GM18867 (cell line): ENCODE data around the gene PRKCE.

Source experiments
- ATAC-seq: cut with Tn5 transposase; IDR thresholded peaks from one replicate; pipeline ENCODE4 v1.9.1; 2021; ENCODE audit warnings: mild to moderate bottlenecking, moderate library complexity; ENCODE audit not compliant: unreplicated experiment

The PRKCE gene

GRCh38 chr2:46025676-46026075 is 374.2 kb downstream of the PRKCE start:
- ATAC-seq = no peak

DNA sequence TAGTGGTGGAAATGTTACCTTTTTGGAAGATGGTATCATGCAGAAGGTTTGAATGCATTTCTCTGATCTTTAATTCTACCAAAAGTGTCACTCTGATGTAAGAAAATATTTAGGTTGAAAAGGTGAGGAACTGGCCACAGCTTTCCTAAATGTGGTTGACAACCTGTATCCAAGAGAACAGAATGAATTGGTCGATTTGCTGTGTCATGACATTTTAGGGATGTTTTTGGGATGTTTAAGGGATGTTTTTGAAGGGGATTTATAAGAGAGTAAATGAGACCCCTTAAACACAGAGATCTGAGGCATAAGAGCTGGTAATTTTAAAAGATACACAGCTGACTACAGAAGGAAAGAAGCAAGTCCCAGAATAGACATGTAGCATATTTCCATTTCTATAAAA is 375.0 kb downstream of the PRKCE start:
- no peak for ATAC-seq

DNA sequence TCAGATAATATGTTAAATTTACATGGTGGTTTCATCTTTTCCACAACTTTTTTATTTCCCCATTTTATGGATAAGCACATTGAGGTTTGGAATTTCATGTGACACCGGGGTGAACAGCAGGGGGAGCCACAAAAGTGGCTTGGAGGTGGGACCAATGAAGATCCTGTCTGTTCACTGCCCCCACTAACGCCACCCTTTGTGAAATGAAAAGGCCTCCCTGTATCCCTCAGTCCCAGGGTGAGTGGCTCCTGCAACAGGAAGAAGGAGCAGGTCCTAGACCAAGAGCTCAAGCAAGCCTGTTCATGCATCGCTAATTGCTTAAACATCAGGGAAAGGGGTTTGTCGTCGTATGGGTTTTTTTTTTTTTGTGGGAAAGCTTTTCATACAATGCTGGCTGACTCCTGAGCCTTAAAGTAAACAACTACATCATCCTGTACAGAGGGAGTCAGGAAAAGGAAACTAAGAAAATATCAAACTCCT is 377.9 kb downstream of the PRKCE start:
- ATAC-seq = no peak

- no peak for ATAC-seq
Observed at GRCh38 chr2:46030330-46030729, 378.9 kb downstream of the PRKCE start.

DNA sequence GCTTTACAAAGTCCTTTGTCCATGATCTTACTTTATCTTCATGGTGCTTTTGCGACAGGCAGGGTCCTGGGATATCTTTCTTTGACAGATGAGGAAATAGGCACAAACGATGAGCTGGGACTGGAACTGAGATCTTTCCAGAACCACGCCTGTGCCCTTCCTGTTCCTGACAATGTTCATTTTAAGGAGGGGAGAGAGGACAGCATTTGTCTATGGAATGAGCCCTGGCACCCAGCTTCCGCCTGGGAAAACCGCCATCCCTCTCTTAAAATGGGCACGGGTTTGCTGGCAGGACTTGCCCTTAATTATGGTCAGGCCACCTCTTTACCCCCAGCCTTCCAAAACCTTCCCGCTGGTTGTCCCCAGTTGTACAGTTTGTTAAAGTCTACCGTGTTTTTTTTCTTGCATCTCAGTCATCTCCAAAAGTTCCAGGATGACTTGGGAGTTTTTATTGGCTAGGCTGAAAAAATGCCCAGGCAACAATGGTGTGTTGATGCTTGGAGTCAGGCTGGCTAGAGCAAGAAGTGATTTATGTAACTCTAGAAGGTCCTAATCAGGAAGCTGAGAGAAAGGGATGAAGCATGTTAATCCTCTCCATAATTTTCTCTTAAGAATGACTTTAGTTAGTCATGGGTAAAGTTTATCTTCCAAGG is 380.8 kb downstream of the PRKCE start:
- no peak for ATAC-seq

- ATAC-seq = no peak
Observed at GRCh38 chr2:46032996-46033395, 381.5 kb downstream of the PRKCE start.

DNA sequence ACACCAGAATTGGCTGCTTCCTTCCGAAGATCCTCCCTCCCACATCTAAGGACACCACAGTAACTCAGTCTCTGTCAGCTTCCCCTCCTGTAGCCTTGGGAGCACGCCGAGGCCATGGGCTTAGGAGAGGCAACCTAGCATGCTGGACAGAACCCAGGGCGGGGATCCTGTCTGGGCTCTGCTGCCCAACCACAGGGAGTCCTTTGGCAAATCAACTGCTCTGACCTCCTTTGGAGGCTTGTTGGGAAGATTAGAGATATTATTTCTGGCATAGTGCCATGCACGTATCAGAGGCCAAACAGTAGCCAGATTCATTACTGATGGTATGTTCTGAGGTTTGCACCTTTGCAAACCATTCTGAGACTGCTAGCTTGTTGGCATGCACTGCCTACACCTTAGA is 383.1 kb downstream of the PRKCE start:
- no peak for ATAC-seq

- ATAC-seq = no peak
Observed at GRCh38 chr2:46036929-46037328, 385.5 kb downstream of the PRKCE start.

GRCh38 chr2:46039543-46040303 is 388.2 kb downstream of the PRKCE start:
- ATAC-seq = no peak

- ATAC-seq = no peak
Observed at GRCh38 chr2:46040563-46041155, 389.2 kb downstream of the PRKCE start.

GRCh38 chr2:46041434-46041833 is 390.0 kb downstream of the PRKCE start:
- ATAC-seq = no peak

- no peak for ATAC-seq
Observed at GRCh38 chr2:46042207-46042637, 390.7 kb downstream of the PRKCE start.

GRCh38 chr2:46042711-46043110 is 391.2 kb downstream of the PRKCE start:
- no peak for ATAC-seq

GRCh38 chr2:46045888-46046287 is 394.4 kb downstream of the PRKCE start:
- ATAC-seq = no peak

GRCh38 chr2:46047290-46047689 is 395.8 kb downstream of the PRKCE start:
- no peak for ATAC-seq

DNA sequence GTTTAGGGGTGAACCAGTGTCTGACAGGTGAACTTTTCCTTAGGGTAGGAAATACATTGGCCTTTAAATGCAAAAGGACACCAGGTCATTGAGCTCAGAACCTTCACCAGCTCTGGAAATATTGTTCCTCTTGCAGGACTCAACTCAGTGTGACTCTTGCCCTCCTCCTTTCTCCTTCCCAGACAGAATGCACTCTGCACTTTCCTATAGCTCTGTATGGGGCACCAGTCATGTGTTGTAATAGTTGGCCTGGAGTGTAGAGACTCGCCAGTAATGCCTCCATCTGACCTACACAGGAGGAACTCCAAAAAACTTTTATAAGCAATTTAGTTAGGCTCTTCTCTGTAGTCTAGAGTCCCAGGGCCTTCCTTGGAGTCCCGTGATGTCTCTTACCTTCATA is 397.2 kb downstream of the PRKCE start:
- ATAC-seq = no peak

GRCh38 chr2:46050027-46050426 is 398.6 kb downstream of the PRKCE start:
- ATAC-seq = no peak

GRCh38 chr2:46050489-46050888 is 399.0 kb downstream of the PRKCE start:
- ATAC-seq = no peak

DNA sequence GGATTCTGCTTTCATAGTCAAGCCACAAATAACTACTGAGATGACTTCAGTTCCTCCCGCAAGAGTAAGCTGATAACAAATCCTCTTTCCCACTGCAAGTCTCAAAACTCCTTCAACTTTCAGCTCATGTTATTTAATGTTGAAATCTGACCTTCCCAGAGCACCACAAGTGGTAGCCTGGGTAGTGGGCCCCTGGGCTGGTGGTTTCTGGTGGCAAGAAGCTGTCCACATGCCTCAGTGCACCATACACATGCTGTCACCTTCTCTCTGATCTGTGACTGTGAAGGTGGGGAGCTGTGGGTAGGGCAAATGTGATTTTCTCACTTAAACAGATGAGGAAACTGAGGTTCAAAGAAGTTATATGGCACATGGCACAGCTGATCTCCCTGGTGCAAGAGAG is 399.6 kb downstream of the PRKCE start:
- ATAC-seq = no peak

DNA sequence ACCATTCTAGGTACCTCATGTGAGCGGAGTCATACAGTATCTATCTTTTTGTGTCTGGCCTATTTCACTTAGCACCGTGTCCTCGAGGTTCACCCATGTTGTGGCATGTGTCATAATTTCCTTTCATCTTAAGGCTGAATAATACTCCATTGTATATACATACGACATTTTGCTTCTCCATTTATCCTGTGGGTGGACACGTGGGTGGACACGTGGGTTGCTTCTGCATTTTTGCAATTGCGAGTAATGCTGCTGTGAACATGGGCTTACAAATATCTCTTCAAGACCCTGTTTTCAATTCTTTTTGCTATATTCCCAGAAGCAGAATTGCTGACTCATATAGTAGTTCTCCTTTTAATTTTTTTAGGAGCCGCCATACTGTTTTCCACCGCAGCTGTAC is 402.1 kb downstream of the PRKCE start:
- ATAC-seq = no peak

DNA sequence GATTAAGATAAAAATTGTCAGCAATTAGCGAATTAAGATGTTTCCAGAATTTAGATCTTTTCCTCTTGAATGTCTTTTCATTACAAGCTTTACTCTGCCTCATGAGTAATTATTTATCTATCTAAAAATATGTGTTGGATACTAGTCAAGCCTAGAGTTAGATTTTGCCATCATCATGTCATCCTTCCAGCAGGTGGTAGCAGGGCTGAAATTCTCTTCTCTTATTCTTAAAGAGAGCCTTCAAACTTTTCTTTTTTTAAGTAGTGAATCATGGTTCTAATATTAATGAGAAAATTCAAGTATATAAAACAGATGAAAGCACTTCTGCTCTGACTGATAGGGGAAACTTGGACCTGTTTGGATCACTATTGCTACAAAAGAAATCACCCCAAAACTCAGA is 405.1 kb downstream of the PRKCE start:
- ATAC-seq = no peak

- ATAC-seq = no peak
Observed at GRCh38 chr2:46058140-46058539, 406.7 kb downstream of the PRKCE start.
